ENCODE data around the gene WRAP53. TPM values are rescaled to one million over a fixed set of nuclear protein-coding genes. Genes with fewer than 3 reads are reported as not detected.

Gene WRAP53
- total and polyA plus RNA-seq, 10 of the 15 experiments (the other 5 are each of a cell fraction or from before 2014, with no cell fraction given), result 1.9 to 42.0 (median 21.9) TPM

DNA sequence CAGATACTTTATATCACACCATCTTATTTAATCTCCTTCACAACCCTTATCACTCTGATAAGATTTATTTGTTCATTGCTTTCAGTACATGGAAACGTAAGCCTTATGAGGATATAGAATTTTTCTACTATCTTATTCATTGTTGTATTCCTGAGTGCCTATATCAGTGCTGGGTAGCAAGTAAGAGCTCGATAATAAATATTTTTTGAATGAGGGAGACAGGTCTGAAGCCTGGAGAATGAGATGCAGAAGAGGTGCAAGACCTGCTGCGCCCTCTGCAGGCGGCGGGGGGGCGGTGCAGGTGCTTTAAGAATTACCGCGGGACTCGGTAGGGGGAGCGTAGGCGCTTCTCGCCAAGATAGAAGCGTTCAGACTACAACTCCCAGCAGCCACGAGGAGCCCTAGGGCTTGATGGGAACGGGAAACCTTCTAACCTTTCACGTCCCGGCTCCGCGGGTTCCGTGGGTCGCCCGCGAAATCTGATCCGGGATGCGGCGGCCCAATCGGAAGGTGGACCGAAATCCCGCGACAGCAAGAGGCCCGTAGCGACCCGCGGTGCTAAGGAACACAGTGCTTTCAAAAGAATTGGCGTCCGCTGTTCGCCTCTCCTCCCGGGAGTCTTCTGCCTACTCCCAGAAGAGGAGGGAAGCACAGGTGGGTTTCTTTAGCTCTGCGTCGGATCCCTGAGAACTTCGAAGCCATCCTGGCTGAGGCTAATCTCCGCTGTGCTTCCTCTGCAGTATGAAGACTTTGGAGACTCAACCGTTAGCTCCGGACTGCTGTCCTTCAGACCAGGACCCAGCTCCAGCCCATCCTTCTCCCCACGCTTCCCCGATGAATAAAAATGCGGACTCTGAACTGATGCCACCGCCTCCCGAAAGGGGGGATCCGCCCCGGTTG is at the start of gene WRAP53 (continued):
- TF ChIP-seq, protein P1, sequence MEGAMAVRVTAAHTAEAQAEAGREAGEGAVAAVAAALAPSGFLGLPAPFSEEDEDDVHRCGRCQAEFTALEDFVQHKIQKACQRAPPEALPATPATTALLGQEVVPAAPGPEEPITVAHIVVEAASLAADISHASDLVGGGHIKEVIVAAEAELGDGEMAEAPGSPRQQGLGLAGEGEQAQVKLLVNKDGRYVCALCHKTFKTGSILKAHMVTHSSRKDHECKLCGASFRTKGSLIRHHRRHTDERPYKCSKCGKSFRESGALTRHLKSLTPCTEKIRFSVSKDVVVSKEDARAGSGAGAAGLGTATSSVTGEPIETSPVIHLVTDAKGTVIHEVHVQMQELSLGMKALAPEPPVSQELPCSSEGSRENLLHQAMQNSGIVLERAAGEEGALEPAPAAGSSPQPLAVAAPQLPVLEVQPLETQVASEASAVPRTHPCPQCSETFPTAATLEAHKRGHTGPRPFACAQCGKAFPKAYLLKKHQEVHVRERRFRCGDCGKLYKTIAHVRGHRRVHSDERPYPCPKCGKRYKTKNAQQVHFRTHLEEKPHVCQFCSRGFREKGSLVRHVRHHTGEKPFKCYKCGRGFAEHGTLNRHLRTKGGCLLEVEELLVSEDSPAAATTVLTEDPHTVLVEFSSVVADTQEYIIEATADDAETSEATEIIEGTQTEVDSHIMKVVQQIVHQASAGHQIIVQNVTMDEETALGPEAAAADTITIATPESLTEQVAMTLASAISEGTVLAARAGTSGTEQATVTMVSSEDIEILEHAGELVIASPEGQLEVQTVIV (IDR thresholded peaks at IDR 0.05; ENCODE audit: borderline replicate concordance, partially characterized antibody), result no peak
- 0 out of 4 replicates have a peak, but pooled peaks of 1 of the 2 experiments have one; percentile 5 for TF ChIP-seq SRF (IDR thresholded peaks at IDR 0.05; ENCODE audit: low read depth in 2 of 2, low read length in 2 of 2)
- no peak for TF ChIP-seq ETV6 (conservative IDR thresholded peaks at IDR 0.05 in 1 of 2, IDR thresholded peaks at IDR 0.05 in 1 of 2; ENCODE audit: borderline replicate concordance in 1 of 2, low read depth in 1 of 2)
- TF ChIP-seq JUND (IDR thresholded peaks at IDR 0.05; ENCODE audit: low read depth, low read length), result no peak
- no peak for TF ChIP-seq STAT1 (conservative IDR thresholded peaks at IDR 0.05)
- no peak for TF ChIP-seq ZNF24 (IDR thresholded peaks at IDR 0.05)
- TF ChIP-seq YY1 (IDR thresholded peaks at IDR 0.05; ENCODE audit: low read depth, low read length), result peak; percentile 88
- peak; percentile 24 to 41; a peak in 1 of 4 replicates for TF ChIP-seq BHLHE40 (IDR thresholded peaks at IDR 0.05; ENCODE audit: borderline replicate concordance in 1 of 2, low read depth in 2 of 2, low read length in 1 of 2)
- peak; percentile 74 for TF ChIP-seq RELA (IDR thresholded peaks at IDR 0.05; ENCODE audit: borderline replicate concordance, partially characterized antibody)
- TF ChIP-seq FOXK2 (IDR thresholded peaks at IDR 0.05), result no peak
- peak; percentile 95 for TF ChIP-seq SIX5 (IDR thresholded peaks at IDR 0.05; ENCODE audit: low read depth, low read length, severe bottlenecking)
- no peak for TF ChIP-seq MEF2B (IDR thresholded peaks at IDR 0.05; ENCODE audit: partially characterized antibody, poor library complexity, severe bottlenecking)
- no peak for TF ChIP-seq JUNB (IDR thresholded peaks at IDR 0.05)
- TF ChIP-seq POU2F2 (IDR thresholded peaks at IDR 0.05; ENCODE audit: borderline replicate concordance, low read depth, low read length), result peak; percentile 54; the same call in 2 of the 3 replicates
- TF ChIP-seq MYB (IDR thresholded peaks at IDR 0.05; ENCODE audit: borderline replicate concordance, low read depth, low read length), result 0 out of 2 replicates have a peak, but pooled peaks have one; percentile 27
- TF ChIP-seq, protein P2, sequence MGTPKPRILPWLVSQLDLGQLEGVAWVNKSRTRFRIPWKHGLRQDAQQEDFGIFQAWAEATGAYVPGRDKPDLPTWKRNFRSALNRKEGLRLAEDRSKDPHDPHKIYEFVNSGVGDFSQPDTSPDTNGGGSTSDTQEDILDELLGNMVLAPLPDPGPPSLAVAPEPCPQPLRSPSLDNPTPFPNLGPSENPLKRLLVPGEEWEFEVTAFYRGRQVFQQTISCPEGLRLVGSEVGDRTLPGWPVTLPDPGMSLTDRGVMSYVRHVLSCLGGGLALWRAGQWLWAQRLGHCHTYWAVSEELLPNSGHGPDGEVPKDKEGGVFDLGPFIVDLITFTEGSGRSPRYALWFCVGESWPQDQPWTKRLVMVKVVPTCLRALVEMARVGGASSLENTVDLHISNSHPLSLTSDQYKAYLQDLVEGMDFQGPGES (IDR thresholded peaks at IDR 0.05), result peak; percentile 39; the same call in 1 of the 2 replicates
- no peak for TF ChIP-seq SREBF1 (IDR thresholded peaks at IDR 0.05; ENCODE audit: low read length)
- no peak for TF ChIP-seq WRNIP1 (IDR thresholded peaks at IDR 0.05; ENCODE audit: borderline replicate concordance, low read depth, low read length)
- peak; percentile 52 for TF ChIP-seq KLF5 (IDR thresholded peaks at IDR 0.05; ENCODE audit: partially characterized antibody)
- TF ChIP-seq SMC3 (IDR thresholded peaks at IDR 0.05; ENCODE audit: borderline replicate concordance, low read length), result peak; percentile 71
- TF ChIP-seq, protein P3, sequence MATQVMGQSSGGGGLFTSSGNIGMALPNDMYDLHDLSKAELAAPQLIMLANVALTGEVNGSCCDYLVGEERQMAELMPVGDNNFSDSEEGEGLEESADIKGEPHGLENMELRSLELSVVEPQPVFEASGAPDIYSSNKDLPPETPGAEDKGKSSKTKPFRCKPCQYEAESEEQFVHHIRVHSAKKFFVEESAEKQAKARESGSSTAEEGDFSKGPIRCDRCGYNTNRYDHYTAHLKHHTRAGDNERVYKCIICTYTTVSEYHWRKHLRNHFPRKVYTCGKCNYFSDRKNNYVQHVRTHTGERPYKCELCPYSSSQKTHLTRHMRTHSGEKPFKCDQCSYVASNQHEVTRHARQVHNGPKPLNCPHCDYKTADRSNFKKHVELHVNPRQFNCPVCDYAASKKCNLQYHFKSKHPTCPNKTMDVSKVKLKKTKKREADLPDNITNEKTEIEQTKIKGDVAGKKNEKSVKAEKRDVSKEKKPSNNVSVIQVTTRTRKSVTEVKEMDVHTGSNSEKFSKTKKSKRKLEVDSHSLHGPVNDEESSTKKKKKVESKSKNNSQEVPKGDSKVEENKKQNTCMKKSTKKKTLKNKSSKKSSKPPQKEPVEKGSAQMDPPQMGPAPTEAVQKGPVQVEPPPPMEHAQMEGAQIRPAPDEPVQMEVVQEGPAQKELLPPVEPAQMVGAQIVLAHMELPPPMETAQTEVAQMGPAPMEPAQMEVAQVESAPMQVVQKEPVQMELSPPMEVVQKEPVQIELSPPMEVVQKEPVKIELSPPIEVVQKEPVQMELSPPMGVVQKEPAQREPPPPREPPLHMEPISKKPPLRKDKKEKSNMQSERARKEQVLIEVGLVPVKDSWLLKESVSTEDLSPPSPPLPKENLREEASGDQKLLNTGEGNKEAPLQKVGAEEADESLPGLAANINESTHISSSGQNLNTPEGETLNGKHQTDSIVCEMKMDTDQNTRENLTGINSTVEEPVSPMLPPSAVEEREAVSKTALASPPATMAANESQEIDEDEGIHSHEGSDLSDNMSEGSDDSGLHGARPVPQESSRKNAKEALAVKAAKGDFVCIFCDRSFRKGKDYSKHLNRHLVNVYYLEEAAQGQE (IDR thresholded peaks at IDR 0.05; ENCODE audit: low read depth, low read length), result no peak
- TF ChIP-seq ZNF622 (IDR thresholded peaks at IDR 0.05), result no peak
- TF ChIP-seq IRF4 (IDR thresholded peaks at IDR 0.05; ENCODE audit: low read depth, low read length), result no peak
